BE2C (cell line): Measurements from ENCODE around the gene RPA1.

ENCODE experiments used
- DNase-seq: peaks from one replicate; pipeline ENCODE4 v3.0.0-alpha.2; 2020
- H3K27me3 ChIP-seq: fragments of 250-450 bp; sonication (Bioruptor Pico); 2 replicates; pipeline ENCODE4 v1.5.1; 2020; ENCODE audit warnings: mild to moderate bottlenecking
- H3K36me3 ChIP-seq: fragments of 250-450 bp; sonication (Bioruptor Pico); 2 replicates; pipeline ENCODE4 v1.5.1; 2020; ENCODE audit warnings: mild to moderate bottlenecking
- H3K4me1 ChIP-seq: fragments of 250-450 bp; sonication (Bioruptor Pico); 2 replicates; pipeline ENCODE4 v1.5.1; 2020
- H3K4me3 ChIP-seq: 2 replicates; pipeline ENCODE4 v1.5.1; 2011; ENCODE audit warnings: low read depth, low read length
- H3K9me3 ChIP-seq: fragments of 250-450 bp; sonication (Bioruptor Pico); 2 replicates; pipeline ENCODE4 v1.5.1; 2020
- CTCF ChIP-seq: IDR thresholded peaks from 2 replicates; pipeline ENCODE4 v1.5.1; 2012; ENCODE audit warnings: mild to moderate bottlenecking, low read depth, low read length

RPA1 gene

GRCh38 chr17:1914661-1915083, 84.9 kb downstream of the RPA1 start:
- Histone ChIP-seq H3K27me3 (no peaks in the 10 kb centered on the region), H3K36me3 (no peaks in the 10 kb centered on the region), H3K4me1 (no peaks in the 10 kb centered on the region), H3K4me3 (no peak overlapping the region), H3K9me3 (no peaks in the 10 kb centered on the region)
- no peak for TF ChIP-seq CTCF
- DNase-seq, result no peak

GRCh38 chr17:1915889-1916288, 86.1 kb downstream of the RPA1 start:
- no peaks in the 10 kb centered on the region for H3K27me3 ChIP-seq
- no peaks in the 10 kb centered on the region for H3K4me1 ChIP-seq
- no peak overlapping the region for H3K4me3 ChIP-seq
- no peak for DNase-seq
- TF ChIP-seq CTCF, result no peak
- H3K9me3 ChIP-seq, result no peaks in the 10 kb centered on the region
- no peaks in the 10 kb centered on the region for H3K36me3 ChIP-seq

DNA sequence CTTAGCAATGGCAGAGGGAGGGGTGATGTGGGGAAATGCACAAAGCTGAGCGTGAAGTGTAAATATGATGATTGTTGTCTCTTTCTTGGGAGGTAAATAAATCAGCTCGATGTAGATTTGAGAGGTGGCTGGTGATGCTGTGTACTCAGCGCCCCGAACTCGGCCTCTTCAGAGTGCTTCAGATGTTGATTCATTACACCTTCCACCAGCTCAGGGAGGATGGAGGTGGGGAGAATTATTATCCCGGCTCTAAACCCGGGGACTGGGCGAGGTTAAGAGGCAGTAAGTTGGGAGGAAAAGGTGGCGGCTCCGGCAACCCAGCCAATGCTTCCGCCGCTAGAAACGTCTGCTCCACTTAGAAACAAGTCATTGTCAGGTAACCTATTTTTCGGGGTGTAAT, 86.5 kb downstream of the RPA1 start:
- H3K9me3 ChIP-seq, result no peaks in the 10 kb centered on the region
- no peak overlapping the region for H3K4me3 ChIP-seq
- no peak for DNase-seq
- TF ChIP-seq CTCF, result no peak
- H3K4me1 ChIP-seq, result no peaks in the 10 kb centered on the region
- H3K27me3 ChIP-seq, result no peaks in the 10 kb centered on the region
- no peaks in the 10 kb centered on the region for H3K36me3 ChIP-seq

GRCh38 chr17:1916963-1917715, 87.3 kb downstream of the RPA1 start:
- TF ChIP-seq CTCF, result no peak

DNA sequence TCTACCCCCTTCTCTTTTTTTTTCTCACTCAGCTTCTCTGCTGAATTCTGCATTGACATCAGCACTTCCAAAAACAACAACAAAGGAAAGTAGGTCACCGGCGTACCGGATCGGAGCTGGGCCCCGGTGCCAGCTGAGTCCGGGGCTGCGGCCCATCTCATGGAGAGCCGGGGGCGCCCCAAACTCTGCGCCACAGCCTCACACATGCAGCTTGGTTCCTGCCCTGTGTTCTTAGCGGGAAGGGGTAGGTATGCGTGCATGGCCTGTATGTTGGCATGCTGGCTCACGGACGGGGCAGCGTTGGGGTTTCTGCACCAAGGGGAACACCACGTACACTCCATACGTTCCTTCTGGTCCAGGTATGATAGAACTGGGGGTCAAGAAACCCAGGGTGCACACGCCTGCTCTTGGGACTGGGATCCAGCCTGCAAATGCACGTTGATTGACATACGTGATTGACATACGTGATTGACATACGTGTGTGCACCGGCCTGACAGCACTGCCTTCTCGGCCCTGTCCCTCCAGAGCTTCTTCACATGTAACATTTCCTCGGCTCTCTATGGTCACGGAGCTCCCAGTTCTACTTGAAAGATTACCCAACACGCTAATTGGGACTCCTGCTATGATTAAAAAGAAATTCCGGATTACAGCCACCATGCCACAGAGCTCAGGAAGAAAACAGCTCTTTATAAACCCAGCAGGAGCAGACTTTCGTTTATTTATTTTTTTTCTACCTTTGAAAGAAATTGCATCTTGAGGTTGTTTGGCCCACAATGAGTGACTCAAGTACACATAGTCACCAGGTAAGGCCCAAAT, 88.7 kb downstream of the RPA1 start:
- no peaks in the 10 kb centered on the region for H3K27me3 ChIP-seq

More at GRCh38 chr17:1916963-1917715, 87.3 kb downstream of the RPA1 start:
- Histone ChIP-seq H3K27me3 (no peaks in the 10 kb centered on the region), H3K9me3 (no peaks in the 10 kb centered on the region), H3K4me3 (no peak overlapping the region), H3K36me3 (no peaks in the 10 kb centered on the region), H3K4me1 (no peaks in the 10 kb centered on the region)
- DNase-seq, result no peak

More for the DNA sequence above, 88.7 kb downstream of the RPA1 start:
- H3K36me3 ChIP-seq, result no peaks in the 10 kb centered on the region
- H3K9me3 ChIP-seq, result no peaks in the 10 kb centered on the region
- no peak overlapping the region for H3K4me3 ChIP-seq
- DNase-seq, result no peak
- no peak for TF ChIP-seq CTCF
- H3K4me1 ChIP-seq, result no peaks in the 10 kb centered on the region
